Embryonic facial prominence (tissue), 1 donor: ENCODE results near the gene FBXO38.
"Not testable (repeated sequence)": the region's sequence is repeated elsewhere in the genome, so short reads cannot be mapped to it uniquely, and the experiment has no call there.

Experiments used
- DNase-seq: peaks from one replicate; pipeline ENCODE4 v3.0.0-alpha.2; 2016; ENCODE audit errors: extremely low spot score

The FBXO38 gene

GRCh38 chr5:148427370-148428042 is 43.7 kb downstream of the FBXO38 start:
- no peak for DNase-seq

- DNase-seq = no peak
Observed at GRCh38 chr5:148428848-148429247, 45.1 kb downstream of the FBXO38 start.

GRCh38 chr5:148433826-148434225 is 50.1 kb downstream of the FBXO38 start:
- DNase-seq = no peak

GRCh38 chr5:148436029-148436428 is 52.3 kb downstream of the FBXO38 start:
- no peak for DNase-seq

GRCh38 chr5:148437249-148437648 is 53.5 kb downstream of the FBXO38 start:
- DNase-seq = no peak

- DNase-seq = no peak
Observed at GRCh38 chr5:148438933-148439332, 55.2 kb downstream of the FBXO38 start.

- DNase-seq = no peak
Observed at GRCh38 chr5:148443241-148443640, 59.5 kb downstream of the FBXO38 start.

- DNase-seq = peak; percentile 36
Observed at GRCh38 chr5:148443998-148444397, 60.2 kb downstream of the FBXO38 start.

- no peak for DNase-seq
Observed at GRCh38 chr5:148445578-148445977, 61.8 kb downstream of the FBXO38 start.

- DNase-seq = no peak
Observed at GRCh38 chr5:148446611-148447010, 62.9 kb downstream of the FBXO38 start.

- DNase-seq = no peak
Observed at GRCh38 chr5:148452499-148453193, 68.9 kb downstream of the FBXO38 start.

- no peak for DNase-seq
Observed at GRCh38 chr5:148454576-148454975, 70.8 kb downstream of the FBXO38 start.

- DNase-seq = no peak
Observed at GRCh38 chr5:148455185-148455584, 71.4 kb downstream of the FBXO38 start.

GRCh38 chr5:148457183-148457620 is 73.4 kb downstream of the FBXO38 start:
- DNase-seq = no peak

- no peak for DNase-seq
Observed at GRCh38 chr5:148458036-148458888, 74.5 kb downstream of the FBXO38 start.

- DNase-seq = no peak
Observed at GRCh38 chr5:148459669-148460068, 75.9 kb downstream of the FBXO38 start.

- DNase-seq = no peak
Observed at GRCh38 chr5:148465381-148466235, 81.8 kb downstream of the FBXO38 start.

GRCh38 chr5:148466236-148466580 is 82.5 kb downstream of the FBXO38 start:
- DNase-seq = no peak

GRCh38 chr5:148467958-148468357 is 84.2 kb downstream of the FBXO38 start:
- no peak for DNase-seq

- DNase-seq = not testable (repeated sequence)
Observed at GRCh38 chr5:148468746-148469145, 85.0 kb downstream of the FBXO38 start.

- DNase-seq = no peak
Observed at GRCh38 chr5:148469501-148469935, 85.8 kb downstream of the FBXO38 start.

GRCh38 chr5:148471379-148471778 is 87.6 kb downstream of the FBXO38 start:
- DNase-seq = no peak
